Endodermal cell (in vitro differentiated cells): Measurements from ENCODE around the gene CNTLN. TPM values are rescaled to one million over a fixed set of nuclear protein-coding genes. Genes with fewer than 3 reads are reported as not detected.

Experiments
- DNase-seq: peaks from one replicate; pipeline ENCODE4 v3.0.0-alpha.2; 2017
- H3K27ac ChIP-seq: 2 replicates; pipeline ENCODE4 v1.5.1; 2013; ENCODE audit warnings: mild to moderate bottlenecking, low read depth, low read length, moderate library complexity
- H3K27me3 ChIP-seq: 2 replicates; pipeline ENCODE4 v1.6.1; 2013; ENCODE audit warnings: mild to moderate bottlenecking, low read length, moderate library complexity; ENCODE audit not compliant: insufficient read depth, control insufficient read depth, poor library complexity, severe bottlenecking
- H3K36me3 ChIP-seq: 2 replicates; pipeline ENCODE4 v1.7.0; 2013; ENCODE audit warnings: mild to moderate bottlenecking, low read length, moderate library complexity; ENCODE audit not compliant: control insufficient read depth, insufficient read depth
- H3K4me1 ChIP-seq: one replicate; pipeline ENCODE4 v1.7.0; 2013; ENCODE audit warnings: low read length; ENCODE audit not compliant: control insufficient read depth, insufficient read depth
- H3K4me3 ChIP-seq: 2 replicates; pipeline ENCODE4 v1.5.1; 2013; ENCODE audit warnings: mild to moderate bottlenecking, low read length, moderate library complexity
- H3K9ac ChIP-seq: 2 replicates; pipeline ENCODE4 v1.6.1; 2013; ENCODE audit warnings: mild to moderate bottlenecking, low read length, moderate library complexity; ENCODE audit not compliant: poor library complexity, severe bottlenecking; ENCODE audit errors: extremely low read depth
- H3K9me3 ChIP-seq: 2 replicates; pipeline ENCODE4 v1.6.1; 2013; ENCODE audit warnings: mild to moderate bottlenecking, low read length, moderate library complexity; ENCODE audit not compliant: control insufficient read depth
- H3K27ac Mint-ChIP-seq: 2 replicates; pipeline ENCODE4 v1.8.0; 2020; ENCODE audit warnings: mixed read lengths
- H3K27me3 Mint-ChIP-seq: 2 replicates; pipeline ENCODE4 v1.8.0; 2021; ENCODE audit warnings: mild to moderate bottlenecking, mixed read lengths; ENCODE audit not compliant: insufficient read depth
- H3K36me3 Mint-ChIP-seq: 2 replicates; pipeline ENCODE4 v1.8.0; 2020; ENCODE audit warnings: low read depth, mixed read lengths
- H3K4me1 Mint-ChIP-seq: 2 replicates; pipeline ENCODE4 v1.8.0; 2020; ENCODE audit warnings: mixed read lengths
- H3K4me3 Mint-ChIP-seq: 2 replicates; pipeline ENCODE4 v1.8.0; 2020; ENCODE audit warnings: mild to moderate bottlenecking, moderate library complexity, mixed read lengths
- H3K9me3 Mint-ChIP-seq: 2 replicates; pipeline ENCODE4 v1.8.0; 2020; ENCODE audit warnings: mild to moderate bottlenecking, mixed read lengths
- CTCF ChIP-seq: fragments of 200-600 bp; sonication (generic); conservative IDR thresholded peaks from 2 replicates; pipeline ENCODE4 v1.5.0; 2021; ENCODE audit warnings: antibody characterized with exemption, mild to moderate bottlenecking
- WGBS, 2 experiments: methylation state at CpG; one replicate each; pipeline versions ENCODE4 v1.1.5 to v1.1.7; 2013; ENCODE audit warnings: missing lambda C conversion rate in 2 of 2, mixed read lengths in 1 of 2; ENCODE audit not compliant: insufficient coverage in 1 of 2, insufficient read length in 1 of 2; 5-methylcytosine and 5-hydroxymethylcytosine counted together
- total RNA-seq, 2 donors: library from RNA; stranded (reverse); fragmentation: NEBNext Ultra II Directional in 1 of 2; extraction: Animal tissue kit (Norgen Biotek cat#: 25700) in 1 of 2; gene quantifications; 2 replicates in 1 of 2; 3 replicates in 1 of 2; pipeline ENCODE4 v1.2.1, GENCODE V29; 2021

CNTLN gene
- total RNA-seq, 2 donors from 2014 or later: 12.4 to 13.7 TPM

DNA sequence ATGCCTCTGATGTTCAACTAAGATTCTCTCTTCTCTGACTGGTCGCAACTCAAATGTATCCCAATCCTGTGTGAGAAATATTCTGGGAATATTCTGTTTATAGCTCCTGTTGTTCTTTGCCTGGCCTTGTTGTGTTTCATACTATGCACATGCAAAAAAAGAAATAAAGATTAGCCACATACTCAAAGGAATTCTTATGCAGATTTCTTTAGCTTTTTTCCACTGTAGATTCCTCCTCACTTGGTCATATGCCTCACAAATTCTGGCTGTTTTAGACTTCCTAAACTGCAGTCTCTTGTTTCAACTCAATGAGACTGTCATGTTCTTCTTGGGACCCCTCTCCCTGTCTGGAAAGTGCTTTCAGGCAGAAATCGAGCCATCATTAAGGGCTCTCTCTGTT, 226.5 kb downstream of the CNTLN start:
- Mint-ChIP-seq H3K4me1 (peaks cover 6% of the 10 kb centered on the region), H3K27me3 (no peaks in the 10 kb centered on the region), H3K27ac (peak overlapping the region; percentile 6), H3K36me3 (no peaks in the 10 kb centered on the region), H3K4me3 (no peak overlapping the region), H3K9me3 (peaks cover 3% of the 10 kb centered on the region)
- Histone ChIP-seq H3K4me3 (no peak overlapping the region), H3K9ac (no peak overlapping the region), H3K36me3 (no peaks in the 10 kb centered on the region), H3K27ac (no peak overlapping the region), H3K27me3 (no peaks in the 10 kb centered on the region), H3K9me3 (no peaks in the 10 kb centered on the region), H3K4me1 (no peaks in the 10 kb centered on the region)
- 83 to 100% methylated on average over 1 to 2 of the region's 2 CpGs for WGBS, 2 experiments
- TF ChIP-seq CTCF: no peak
- DNase-seq: no peak

- Mint-ChIP-seq H3K27me3 (no peaks in the 10 kb centered on the region), H3K4me3 (no peak overlapping the region), H3K9me3 (peaks cover 5% of the 10 kb centered on the region), H3K27ac (no peak overlapping the region), H3K4me1 (no peaks in the 10 kb centered on the region), H3K36me3 (peaks cover 34% of the 10 kb centered on the region)
- H3K9me3 ChIP-seq: no peaks in the 10 kb centered on the region
- H3K9ac ChIP-seq: no peak overlapping the region
- DNase-seq: no peak
- no peak for TF ChIP-seq CTCF
- no peaks in the 10 kb centered on the region for H3K27me3 ChIP-seq
- no peak overlapping the region for H3K27ac ChIP-seq
- no peak overlapping the region for H3K4me3 ChIP-seq
- WGBS, 2 experiments: 94 to 96% methylated on average over 2 of the region's 2 CpGs
- no peaks in the 10 kb centered on the region for H3K4me1 ChIP-seq
- H3K36me3 ChIP-seq: no peaks in the 10 kb centered on the region
Observed at GRCh38 chr9:17367035-17367434, 232.2 kb downstream of the CNTLN start.

GRCh38 chr9:17380126-17380861, 245.5 kb downstream of the CNTLN start:
- Histone ChIP-seq H3K9ac (no peak overlapping the region), H3K4me3 (no peak overlapping the region), H3K9me3 (no peaks in the 10 kb centered on the region), H3K4me1 (no peaks in the 10 kb centered on the region), H3K27ac (no peak overlapping the region), H3K27me3 (no peaks in the 10 kb centered on the region), H3K36me3 (no peaks in the 10 kb centered on the region)
- Mint-ChIP-seq H3K4me3 (no peak overlapping the region), H3K36me3 (no peaks in the 10 kb centered on the region), H3K27me3 (no peaks in the 10 kb centered on the region), H3K4me1 (no peaks in the 10 kb centered on the region), H3K27ac (no peak overlapping the region), H3K9me3 (peaks cover 2% of the 10 kb centered on the region)
- TF ChIP-seq CTCF: no peak
- DNase-seq: no peak
- 84 to 100% methylated on average over 3 to 5 of the region's 5 CpGs for WGBS, 2 experiments
